Astrocyte of the spinal cord (primary cell): ENCODE data around the gene TIAL1.
A peak's percentile ranks its signal among the peaks of the same experiment; 100 is the strongest.

Experiments
- DNase-seq: peaks from one replicate; pipeline ENCODE4 v3.0.0; 2011; ENCODE audit warnings: low read depth, low spot score
- H3K4me3 ChIP-seq: 2 replicates; pipeline ENCODE4 v1.5.1; 2011; ENCODE audit warnings: low read depth, mild to moderate bottlenecking, low read length, moderate library complexity
- in situ Hi-C: cut with HindIII; loops from 2 replicates; pipeline ENCODE4 v1.10.0; 2017; ENCODE audit warnings: low sequenced_read_pairs
- TF ChIP-seq, protein P1 (sequence below): IDR thresholded peaks from 2 replicates; pipeline ENCODE4 v1.5.1; 2012; ENCODE audit warnings: low read depth, mild to moderate bottlenecking, low read length, inconsistent platforms

TIAL1 gene

DNA sequence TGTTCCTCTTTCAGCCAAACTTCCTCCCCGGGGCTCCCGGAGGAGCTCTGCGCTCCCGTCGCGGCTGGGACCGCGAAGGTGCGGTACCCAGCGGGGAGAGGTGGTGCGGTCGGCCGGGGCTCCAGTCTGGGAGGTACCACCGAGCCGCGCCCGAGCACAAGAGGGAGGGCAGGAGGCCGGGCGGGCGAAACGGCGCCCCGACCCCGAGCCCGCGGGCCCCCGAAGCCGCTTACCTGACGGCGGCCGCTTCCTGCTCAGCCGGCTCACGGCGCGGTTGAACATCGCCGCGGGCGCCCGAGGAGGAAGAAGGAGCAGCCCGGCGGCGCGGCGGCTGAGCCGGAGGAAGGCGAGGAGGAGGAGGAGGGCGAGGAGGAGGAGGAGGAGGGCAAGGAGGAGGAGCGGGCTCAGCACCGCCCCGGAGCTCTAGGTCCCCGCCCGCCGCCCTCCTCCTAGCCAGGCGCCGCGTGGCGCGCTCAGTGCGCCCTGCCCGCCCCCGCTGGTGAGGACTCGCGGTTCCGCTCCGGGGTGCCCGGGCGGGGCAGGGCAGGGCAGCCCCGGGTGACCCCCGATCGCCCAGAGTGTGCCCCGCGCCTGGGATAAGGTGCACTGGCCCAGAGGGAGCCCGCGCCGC is 54.3 kb downstream of the TIAL1 start, which contains the start of gene RGS10:
Gene RGS10 (minus strand): TSS at position 363 of the 631 bp plus-strand sequence. CDS start 81 bp downstream, at position 282.
- TF ChIP-seq, protein P1, sequence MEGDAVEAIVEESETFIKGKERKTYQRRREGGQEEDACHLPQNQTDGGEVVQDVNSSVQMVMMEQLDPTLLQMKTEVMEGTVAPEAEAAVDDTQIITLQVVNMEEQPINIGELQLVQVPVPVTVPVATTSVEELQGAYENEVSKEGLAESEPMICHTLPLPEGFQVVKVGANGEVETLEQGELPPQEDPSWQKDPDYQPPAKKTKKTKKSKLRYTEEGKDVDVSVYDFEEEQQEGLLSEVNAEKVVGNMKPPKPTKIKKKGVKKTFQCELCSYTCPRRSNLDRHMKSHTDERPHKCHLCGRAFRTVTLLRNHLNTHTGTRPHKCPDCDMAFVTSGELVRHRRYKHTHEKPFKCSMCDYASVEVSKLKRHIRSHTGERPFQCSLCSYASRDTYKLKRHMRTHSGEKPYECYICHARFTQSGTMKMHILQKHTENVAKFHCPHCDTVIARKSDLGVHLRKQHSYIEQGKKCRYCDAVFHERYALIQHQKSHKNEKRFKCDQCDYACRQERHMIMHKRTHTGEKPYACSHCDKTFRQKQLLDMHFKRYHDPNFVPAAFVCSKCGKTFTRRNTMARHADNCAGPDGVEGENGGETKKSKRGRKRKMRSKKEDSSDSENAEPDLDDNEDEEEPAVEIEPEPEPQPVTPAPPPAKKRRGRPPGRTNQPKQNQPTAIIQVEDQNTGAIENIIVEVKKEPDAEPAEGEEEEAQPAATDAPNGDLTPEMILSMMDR = no peak
- DNase-seq = peak; percentile 70
- H3K4me3 ChIP-seq = peak within 1 kb of the TSS; percentile 69
- in situ Hi-C loops = no loop called here

DNA sequence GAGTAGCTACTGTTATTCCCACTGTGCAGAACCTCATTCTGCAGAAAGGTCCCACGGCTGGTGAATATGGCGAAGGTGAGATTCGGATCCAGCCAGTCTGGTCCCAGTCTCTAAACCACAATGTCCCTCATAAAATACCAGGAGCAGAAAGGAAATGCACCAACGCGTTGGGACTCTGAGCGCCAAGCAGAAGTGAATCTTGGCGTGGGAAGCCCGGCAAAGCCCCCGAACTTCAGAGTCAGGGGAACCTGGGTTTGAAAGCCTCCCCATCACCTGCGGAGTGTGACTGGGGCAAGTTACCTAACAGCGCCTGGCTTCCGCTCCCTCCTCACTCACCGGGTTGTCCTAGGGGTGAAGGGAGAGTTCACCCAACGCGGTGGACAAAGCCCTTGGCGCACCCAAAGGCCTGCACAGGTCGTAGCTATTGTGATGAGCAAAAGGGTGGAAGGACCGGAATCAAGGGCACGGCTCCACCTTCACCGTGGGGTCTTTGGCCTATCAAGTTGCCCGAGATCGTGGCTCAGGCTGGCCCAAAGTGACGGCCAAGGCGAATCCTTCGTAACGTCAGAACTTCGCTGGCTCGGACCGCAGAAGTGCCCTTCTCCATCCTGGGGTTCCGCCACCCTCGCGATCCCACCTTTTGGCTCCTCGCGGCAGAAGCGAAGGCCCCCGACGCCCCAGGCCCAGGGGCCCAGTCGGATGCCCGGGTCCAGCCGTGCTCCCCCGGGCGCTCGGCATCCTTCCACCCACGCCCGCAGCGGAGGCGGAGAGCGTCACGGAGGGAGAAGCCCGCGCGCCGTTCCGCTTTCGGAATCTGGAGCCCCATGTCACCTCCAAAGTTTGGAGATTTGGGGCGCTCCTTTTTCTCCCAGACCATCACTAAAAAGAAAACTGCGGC is 55.1 kb downstream of the TIAL1 start:
- peak; percentile 16 for DNase-seq
- TF ChIP-seq, protein P1 = no peak
- in situ Hi-C loops = no loop called here
- peak overlapping the region; percentile 69 for H3K4me3 ChIP-seq

DNA sequence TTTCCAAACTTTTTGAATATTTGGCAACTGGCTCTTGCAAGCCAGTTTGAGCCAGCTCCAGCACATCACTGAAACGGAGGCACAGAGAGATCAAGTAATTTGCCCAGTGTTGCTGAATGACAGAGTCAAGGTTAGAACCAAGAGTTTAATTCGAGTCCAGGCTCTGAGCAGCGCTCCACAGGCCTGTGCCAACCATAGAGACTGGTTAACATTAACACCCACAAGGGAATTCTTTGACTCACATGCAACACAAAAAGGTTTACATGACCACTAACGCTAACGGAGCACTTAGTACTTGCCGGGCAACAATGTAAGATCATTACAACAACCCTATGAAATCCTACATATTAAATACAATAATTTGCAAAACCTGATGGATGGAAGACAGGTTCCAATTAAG is 55.7 kb downstream of the TIAL1 start:
- TF ChIP-seq, protein P1 = no peak
- in situ Hi-C loops = no loop called here
- DNase-seq = no peak
- H3K4me3 ChIP-seq = peak overlapping the region; percentile 69

DNA sequence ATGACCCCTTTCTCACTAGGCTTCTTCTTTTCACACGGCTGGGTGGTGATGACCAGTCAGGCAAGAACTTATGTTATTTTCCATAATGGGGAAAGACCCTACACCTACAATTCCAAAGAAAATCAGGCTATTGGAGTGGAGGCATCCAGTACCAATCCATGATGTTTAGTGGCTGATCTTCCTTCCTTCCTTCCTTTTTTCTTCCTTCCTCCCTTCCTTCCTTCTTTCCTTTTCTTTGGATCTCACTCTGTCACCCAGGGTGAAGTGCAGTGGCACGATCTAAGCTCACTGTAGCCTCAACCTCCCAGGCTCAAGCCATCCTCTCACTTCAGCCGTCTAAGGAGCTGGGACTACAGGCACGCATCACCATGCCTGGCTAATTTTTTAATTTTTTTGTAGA is 56.7 kb downstream of the TIAL1 start:
- in situ Hi-C loops = no loop called here

DNA sequence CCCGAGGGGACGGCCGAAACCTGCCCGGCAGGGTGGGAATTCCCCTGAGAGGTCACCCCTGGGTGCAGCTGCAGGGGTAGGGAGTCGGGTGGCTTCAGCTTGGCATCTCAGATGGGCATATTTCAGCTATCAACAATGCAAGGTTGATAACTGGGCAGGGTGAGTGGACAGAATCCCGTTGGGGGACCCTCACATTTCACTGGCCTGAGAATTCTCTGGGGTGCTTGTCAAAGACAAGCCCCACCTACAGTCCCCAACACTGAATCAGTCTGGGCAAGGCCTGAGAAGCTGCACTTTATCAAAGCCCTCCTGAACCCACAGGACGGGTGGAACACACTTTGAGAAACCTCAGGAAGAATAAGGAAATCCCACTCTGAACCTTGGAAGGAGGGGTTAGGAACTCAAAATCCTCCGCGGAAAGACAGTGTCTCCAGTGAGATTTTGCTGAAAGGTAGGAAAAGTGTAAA is 57.4 kb downstream of the TIAL1 start:
- TF ChIP-seq, protein P1 = no peak
- in situ Hi-C loops = no loop called here
- DNase-seq = no peak
- H3K4me3 ChIP-seq = no peak overlapping the region

More for the DNA sequence above, 56.7 kb downstream of the TIAL1 start:
- DNase-seq = no peak
- TF ChIP-seq, protein P1 = no peak
- H3K4me3 ChIP-seq = no peak overlapping the region

DNA sequence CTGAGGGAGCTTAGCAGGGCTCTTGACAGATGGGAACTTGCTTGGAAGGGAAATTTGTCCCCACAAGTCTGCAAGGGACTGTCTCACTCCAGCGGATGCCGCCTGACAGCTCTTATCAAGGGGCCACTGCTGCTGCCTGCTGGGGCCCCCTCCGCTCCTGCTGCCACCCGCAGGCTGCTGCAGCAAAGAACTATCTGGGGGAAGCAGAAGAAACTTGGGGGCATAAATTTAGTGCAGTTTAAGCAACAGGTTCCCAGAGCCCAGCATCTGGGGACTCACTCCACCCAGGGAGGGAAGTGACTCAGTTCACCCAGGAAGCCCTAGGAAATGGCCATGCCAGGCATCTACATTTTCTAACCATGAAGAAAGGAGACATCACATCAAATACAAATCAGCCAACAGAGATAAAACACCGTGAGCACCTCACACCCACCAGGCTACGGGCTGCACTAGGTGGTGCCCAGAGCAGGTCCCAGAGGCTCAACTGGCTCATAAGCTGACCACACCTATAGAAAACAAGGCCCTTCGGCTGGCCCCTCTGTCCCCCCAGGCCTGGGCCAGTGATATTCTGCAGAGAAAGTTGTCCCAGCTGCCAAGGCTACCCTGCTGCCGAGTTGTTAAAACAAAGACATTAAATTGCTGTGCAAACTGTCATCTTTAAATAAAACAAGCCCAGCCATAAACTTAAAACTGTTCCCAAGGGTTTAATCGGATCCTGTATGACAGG is 58.0 kb downstream of the TIAL1 start:
- TF ChIP-seq, protein P1 = no peak
- no peak overlapping the region for H3K4me3 ChIP-seq
- no peak for DNase-seq
- in situ Hi-C loops = no loop called here
